ENCODE results near the gene FAAP20. TPM values are rescaled to one million over a fixed set of nuclear protein-coding genes. Genes with fewer than 3 reads are reported as not detected.

FAAP20 gene
- total RNA-seq, 1 donor from 2014 or later: 114 TPM

- Histone ChIP-seq H3K9me3 (ENCODE audit: insufficient read depth, low read depth, low read length) (no peaks in the 10 kb centered on the region), H3K4me3 (ENCODE audit: insufficient read depth, low read depth, low read length) (peak overlapping the region; percentile 60), H3K79me2 (ENCODE audit: insufficient read depth, low read length) (peaks cover 3% of the 10 kb centered on the region), H2AFZ (ENCODE audit: low read depth, low read length) (peak overlapping the region; percentile 82), H3K36me3 (ENCODE audit: insufficient read depth, low read length) (no peaks in the 10 kb centered on the region), H3K27me3 (ENCODE audit: insufficient read depth, low read length) (no peaks in the 10 kb centered on the region), H3K27ac (ENCODE audit: low read depth, low read length) (peak overlapping the region; percentile 53), H4K20me1 (ENCODE audit: insufficient read depth, low read length) (no peaks in the 10 kb centered on the region), H3K4me2 (ENCODE audit: low read length) (peak overlapping the region; percentile 93), H3K9ac (ENCODE audit: low read length) (peak overlapping the region; percentile 69), H3K4me1 (ENCODE audit: insufficient read depth, low read length) (peaks cover 40% of the 10 kb centered on the region)
- H3K9me3 Mint-ChIP-seq (ENCODE audit: unreplicated experiment): no peaks in the 10 kb centered on the region
- peaks cover 4% of the 10 kb centered on the region for H3K4me1 Mint-ChIP-seq (ENCODE audit: low read depth, unreplicated experiment)
- DNase-seq (ENCODE audit: low read depth) (no peak), FAIRE-seq (no peak)
- peaks cover 3% of the 10 kb centered on the region for H3K27me3 Mint-ChIP-seq (ENCODE audit: low read depth, unreplicated experiment)
- H3K27ac Mint-ChIP-seq (ENCODE audit: unreplicated experiment): no peak overlapping the region
- H3K4me3 Mint-ChIP-seq (ENCODE audit: unreplicated experiment): no peak overlapping the region
- H3K36me3 Mint-ChIP-seq (ENCODE audit: low read depth, unreplicated experiment): no peaks in the 10 kb centered on the region
- no peak for TF ChIP-seq CTCF (IDR thresholded peaks at IDR 0.05; ENCODE audit: insufficient read depth, low read depth, low read length)
- TF ChIP-seq EZH2 (IDR thresholded peaks at IDR 0.05; ENCODE audit: insufficient read depth, low read length): no peak
Observed at GRCh38 chr1:2203671-2204414, 9.3 kb upstream of the FAAP20 start.

- Histone ChIP-seq H3K79me2 (ENCODE audit: insufficient read depth, low read length) (peaks cover 3% of the 10 kb centered on the region), H3K4me1 (ENCODE audit: insufficient read depth, low read length) (peaks cover 34% of the 10 kb centered on the region), H3K9ac (ENCODE audit: low read length) (no peak overlapping the region), H3K4me3 (ENCODE audit: insufficient read depth, low read depth, low read length) (no peak overlapping the region), H4K20me1 (ENCODE audit: insufficient read depth, low read length) (no peaks in the 10 kb centered on the region), H3K27me3 (ENCODE audit: insufficient read depth, low read length) (no peaks in the 10 kb centered on the region), H3K9me3 (ENCODE audit: insufficient read depth, low read depth, low read length) (no peaks in the 10 kb centered on the region), H3K36me3 (ENCODE audit: insufficient read depth, low read length) (no peaks in the 10 kb centered on the region), H3K27ac (ENCODE audit: low read depth, low read length) (no peak overlapping the region), H2AFZ (ENCODE audit: low read depth, low read length) (no peak overlapping the region), H3K4me2 (ENCODE audit: low read length) (no peak overlapping the region)
- no peak for TF ChIP-seq CTCF (IDR thresholded peaks at IDR 0.05; ENCODE audit: insufficient read depth, low read depth, low read length)
- TF ChIP-seq EZH2 (IDR thresholded peaks at IDR 0.05; ENCODE audit: insufficient read depth, low read length): no peak
- H3K9me3 Mint-ChIP-seq (ENCODE audit: unreplicated experiment): no peaks in the 10 kb centered on the region
- peaks cover 3% of the 10 kb centered on the region for H3K27me3 Mint-ChIP-seq (ENCODE audit: low read depth, unreplicated experiment)
- FAIRE-seq (no peak), DNase-seq (ENCODE audit: low read depth) (no peak)
- H3K36me3 Mint-ChIP-seq (ENCODE audit: low read depth, unreplicated experiment): no peaks in the 10 kb centered on the region
- no peak overlapping the region for H3K4me3 Mint-ChIP-seq (ENCODE audit: unreplicated experiment)
- H3K27ac Mint-ChIP-seq (ENCODE audit: unreplicated experiment): no peak overlapping the region
- H3K4me1 Mint-ChIP-seq (ENCODE audit: low read depth, unreplicated experiment): peaks cover 4% of the 10 kb centered on the region
Observed at GRCh38 chr1:2202843-2203601, 8.4 kb upstream of the FAAP20 start.
